Sigmoid colon (tissue), 4 donors: Measurements from ENCODE around the gene GNGT1.

ENCODE experiments used
- POLR2A ChIP-seq, 2 donors: fragments of 450-650 bp; IDR thresholded peaks; one replicate each; pipeline ENCODE4 v1.6.1; 2016; ENCODE audit warnings: antibody characterized with exemption in 2 of 2, mild to moderate bottlenecking in 2 of 2, moderate library complexity in 2 of 2
- POLR2AphosphoS5 ChIP-seq, 4 donors: sonication (generic); formaldehyde crosslinking; IDR thresholded peaks; one replicate each; pipeline ENCODE4 v1.6.1; 2017; ENCODE audit warnings: antibody characterized with exemption in 4 of 4
- TF ChIP-seq, protein P1 (sequence below), 4 experiments: fragments of 450-650 bp in 3 of 4; fragments of 200-600 bp in 1 of 4; IDR thresholded peaks; one replicate each; pipeline ENCODE4 v1.5.1; 2016 to 2019; ENCODE audit warnings: antibody characterized with exemption in 4 of 4, mild to moderate bottlenecking in 3 of 4, moderate library complexity in 2 of 4

DNA sequence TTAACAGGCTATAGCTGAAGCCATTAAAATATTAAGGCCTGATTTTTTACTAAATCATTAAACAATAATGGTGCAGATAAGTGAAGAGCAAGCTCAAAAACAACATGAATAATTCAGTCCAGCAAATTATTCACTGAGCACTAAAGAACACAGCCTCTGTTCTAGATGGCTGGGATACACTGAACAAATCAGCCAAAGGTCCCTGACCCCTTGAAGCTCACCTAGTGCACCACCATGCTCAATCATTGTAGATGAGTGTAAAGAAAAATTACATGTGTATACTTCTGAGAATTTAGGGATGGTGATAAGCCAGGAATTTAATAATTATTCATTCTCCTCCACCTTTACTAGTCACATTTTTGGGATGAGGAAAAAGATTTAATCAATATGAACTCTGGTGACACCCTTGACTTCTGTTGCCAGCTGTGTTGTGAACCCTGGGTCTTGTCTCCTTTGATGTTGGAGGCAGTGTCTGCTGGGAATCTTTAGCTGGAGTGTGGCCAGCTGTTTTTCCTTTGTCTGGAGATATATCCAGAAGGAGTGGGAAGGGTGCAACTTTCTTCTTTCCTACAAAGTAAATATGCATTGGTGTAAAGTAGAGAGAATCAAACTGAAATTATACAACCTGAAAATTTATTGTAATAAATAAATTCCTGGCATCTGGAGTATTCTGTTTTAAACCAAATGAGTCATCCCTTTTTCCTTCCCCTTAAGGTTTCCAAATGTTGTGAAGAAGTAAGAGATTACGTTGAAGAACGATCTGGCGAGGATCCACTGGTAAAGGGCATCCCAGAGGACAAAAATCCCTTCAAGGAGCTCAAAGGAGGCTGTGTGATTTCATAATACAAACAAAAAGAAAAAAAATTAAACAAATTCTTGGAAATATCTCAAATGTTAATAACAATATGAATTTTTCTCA is 4.0 kb downstream of the GNGT1 start:
- TF ChIP-seq, protein P1, sequence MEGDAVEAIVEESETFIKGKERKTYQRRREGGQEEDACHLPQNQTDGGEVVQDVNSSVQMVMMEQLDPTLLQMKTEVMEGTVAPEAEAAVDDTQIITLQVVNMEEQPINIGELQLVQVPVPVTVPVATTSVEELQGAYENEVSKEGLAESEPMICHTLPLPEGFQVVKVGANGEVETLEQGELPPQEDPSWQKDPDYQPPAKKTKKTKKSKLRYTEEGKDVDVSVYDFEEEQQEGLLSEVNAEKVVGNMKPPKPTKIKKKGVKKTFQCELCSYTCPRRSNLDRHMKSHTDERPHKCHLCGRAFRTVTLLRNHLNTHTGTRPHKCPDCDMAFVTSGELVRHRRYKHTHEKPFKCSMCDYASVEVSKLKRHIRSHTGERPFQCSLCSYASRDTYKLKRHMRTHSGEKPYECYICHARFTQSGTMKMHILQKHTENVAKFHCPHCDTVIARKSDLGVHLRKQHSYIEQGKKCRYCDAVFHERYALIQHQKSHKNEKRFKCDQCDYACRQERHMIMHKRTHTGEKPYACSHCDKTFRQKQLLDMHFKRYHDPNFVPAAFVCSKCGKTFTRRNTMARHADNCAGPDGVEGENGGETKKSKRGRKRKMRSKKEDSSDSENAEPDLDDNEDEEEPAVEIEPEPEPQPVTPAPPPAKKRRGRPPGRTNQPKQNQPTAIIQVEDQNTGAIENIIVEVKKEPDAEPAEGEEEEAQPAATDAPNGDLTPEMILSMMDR (IDR thresholded peaks at IDR 0.05), result no peak
- TF ChIP-seq POLR2A (IDR thresholded peaks at IDR 0.05), result no peak
- peak in 2 of 4 donors; percentile 27 to 44 for TF ChIP-seq POLR2AphosphoS5 (IDR thresholded peaks at IDR 0.05)
